Measurements from ENCODE around the gene UBN1. TPM values are rescaled to one million over a fixed set of nuclear protein-coding genes. Genes with fewer than 3 reads are reported as not detected.

The UBN1 gene
- polyA plus RNA-seq, 1 donor (not counting 4 experiments of a cell fraction or from before 2014, with no cell fraction given): 11.5 TPM

GRCh38 chr16:4866586-4866985 is 19.3 kb downstream of the UBN1 start:
- Histone ChIP-seq H3K79me2 (ENCODE audit: control insufficient read depth, insufficient read depth, low read length) (peaks cover 67% of the 10 kb centered on the region), H3K4me2 (ENCODE audit: control insufficient read depth, extremely low read depth, insufficient read depth, low read depth, low read length) (no peak overlapping the region), H3K4me3 (ENCODE audit: control insufficient read depth in 2 of 3, extremely low read depth in 1 of 3, insufficient read depth in 2 of 3, low read depth in 1 of 3, low read length in 3 of 3) (no peak overlapping the region), H3K9me3 (ENCODE audit: control insufficient read depth, low read depth, low read length) (no peaks in the 10 kb centered on the region), H2AFZ (ENCODE audit: control insufficient read depth, low read length) (no peak overlapping the region), H3K27ac (ENCODE audit: control insufficient read depth, insufficient read depth, low read length) (no peak overlapping the region), H3K27me3 (ENCODE audit: control insufficient read depth, extremely low read depth, insufficient read depth, low read length) (no peaks in the 10 kb centered on the region), H4K20me1 (ENCODE audit: control insufficient read depth, extremely low read depth, insufficient read depth, low read length) (peaks cover 3% of the 10 kb centered on the region), H3K9ac (ENCODE audit: control insufficient read depth, extremely low read depth, insufficient read depth, low read length) (no peak overlapping the region), H3K36me3 (ENCODE audit: control insufficient read depth in 2 of 2, extremely low read depth in 1 of 2, insufficient read depth in 2 of 2, low read length in 2 of 2) (peaks cover 23 to 29% of the 10 kb centered on the region in 2 experiments), H3K9me1 (ENCODE audit: control insufficient read depth, extremely low read depth, insufficient read depth, low read length) (no peaks in the 10 kb centered on the region), H3K4me1 (ENCODE audit: control insufficient read depth, extremely low read depth, insufficient read depth, low read length) (peaks cover 14% of the 10 kb centered on the region)
- TF ChIP-seq CTCF (optimal IDR thresholded peaks at IDR 0.05 in 1 of 3, IDR thresholded peaks at IDR 0.05 in 1 of 3, conservative IDR thresholded peaks at IDR 0.05 in 1 of 3; ENCODE audit: extremely low read depth in 1 of 3, insufficient read depth in 2 of 3, low read length in 3 of 3) (no peak), EZH2 (IDR thresholded peaks at IDR 0.05; ENCODE audit: low read length) (no peak)
- dilution Hi-C loops (cut with MboI; ENCODE audit: extremely low pct_ligation_motif_present, low sequenced_read_pairs): no loop called here
- DNase-seq (ENCODE audit: low read depth, low spot score) (no peak), FAIRE-seq (no peak)

GRCh38 chr16:4868026-4868425 is 20.7 kb downstream of the UBN1 start:
- Histone ChIP-seq H3K36me3 (ENCODE audit: control insufficient read depth in 2 of 2, extremely low read depth in 1 of 2, insufficient read depth in 2 of 2, low read length in 2 of 2) (peaks cover 24 to 30% of the 10 kb centered on the region in 2 experiments), H2AFZ (ENCODE audit: control insufficient read depth, low read length) (no peak overlapping the region), H3K9me3 (ENCODE audit: control insufficient read depth, low read depth, low read length) (no peaks in the 10 kb centered on the region), H3K27ac (ENCODE audit: control insufficient read depth, insufficient read depth, low read length) (no peak overlapping the region), H3K9ac (ENCODE audit: control insufficient read depth, extremely low read depth, insufficient read depth, low read length) (no peak overlapping the region), H3K79me2 (ENCODE audit: control insufficient read depth, insufficient read depth, low read length) (peaks cover 53% of the 10 kb centered on the region), H3K27me3 (ENCODE audit: control insufficient read depth, extremely low read depth, insufficient read depth, low read length) (no peaks in the 10 kb centered on the region), H3K9me1 (ENCODE audit: control insufficient read depth, extremely low read depth, insufficient read depth, low read length) (no peaks in the 10 kb centered on the region), H3K4me3 (ENCODE audit: control insufficient read depth in 2 of 3, extremely low read depth in 1 of 3, insufficient read depth in 2 of 3, low read depth in 1 of 3, low read length in 3 of 3) (no peak overlapping the region), H3K4me2 (ENCODE audit: control insufficient read depth, extremely low read depth, insufficient read depth, low read depth, low read length) (no peak overlapping the region), H3K4me1 (ENCODE audit: control insufficient read depth, extremely low read depth, insufficient read depth, low read length) (peaks cover 14% of the 10 kb centered on the region), H4K20me1 (ENCODE audit: control insufficient read depth, extremely low read depth, insufficient read depth, low read length) (peaks cover 3% of the 10 kb centered on the region)
- dilution Hi-C loops (cut with MboI; ENCODE audit: extremely low pct_ligation_motif_present, low sequenced_read_pairs): no loop called here
- FAIRE-seq: no peak
- DNase-seq (ENCODE audit: low read depth, low spot score): no peak
- no peak for TF ChIP-seq EZH2 (IDR thresholded peaks at IDR 0.05; ENCODE audit: low read length)
- TF ChIP-seq CTCF (optimal IDR thresholded peaks at IDR 0.05 in 1 of 3, IDR thresholded peaks at IDR 0.05 in 1 of 3, conservative IDR thresholded peaks at IDR 0.05 in 1 of 3; ENCODE audit: extremely low read depth in 1 of 3, insufficient read depth in 2 of 3, low read length in 3 of 3): no peak
